GM12878 (cell line): Measurements from ENCODE around the gene CACNA1I. TPM values are rescaled to one million over a fixed set of nuclear protein-coding genes. Genes with fewer than 3 reads are reported as not detected.

ENCODE experiments used
- ATAC-seq: fragments of 200-7000 bp; cut with Tn5 transposase; 3 replicates; pipeline ENCODE4 v1.9.1; 2020; ENCODE audit warnings: mild to moderate bottlenecking, moderate library complexity
- BruUV-seq: library from RNA; stranded (reverse); fragments of 400-500 nt; replicated peaks from 2 replicates; lab custom pipeline; 2021; lab: Mats Ljungman, UMichigan
- CTCF ChIA-PET: fragments of 300-600 bp; sonication (Branson Sonifier 250); formaldehyde crosslinking; extraction: SDS; loops from one replicate; lab custom pipeline; 2021; ENCODE audit warnings: inconsistent platforms; lab: Yijun Ruan, JAX
- POLR2A ChIA-PET: fragments of 350-600 bp; formaldehyde crosslinking; extraction: SDS; loops from one replicate; lab custom pipeline; 2021; ENCODE audit warnings: inconsistent platforms; lab: Charles Lee
- RAD21 ChIA-PET: fragments of 300-600 bp; sonication (Branson Sonifier 250); formaldehyde crosslinking; loops from one replicate; lab custom pipeline; 2023; ENCODE audit warnings: antibody characterized with exemption; ENCODE audit not compliant: unreplicated experiment; lab: Charles Lee
- SMC1A ChIA-PET: fragments of 300-600 bp; sonication (Branson Sonifier 250); formaldehyde crosslinking; loops from one replicate; lab custom pipeline; 2023; ENCODE audit not compliant: unreplicated experiment, uncharacterized antibody; lab: Charles Lee
- DNase-seq: peaks from one replicate; pipeline ENCODE4 v3.0.0-alpha.2; 2011; ENCODE audit warnings: low read depth, low spot score
- FAIRE-seq: peaks from 3 replicates; lab custom pipeline; 2011; peaks lifted over from hg19 to GRCh38; lab: Jason Lieb, UNC
- H2AFZ ChIP-seq: 2 replicates; pipeline ENCODE4 v1.6.0; 2011; ENCODE audit warnings: low read depth, low read length, control low read depth; ENCODE audit not compliant: control insufficient read depth
- H3K27ac ChIP-seq: 2 replicates; pipeline ENCODE4 v1.5.1; 2011; ENCODE audit warnings: control low read depth; ENCODE audit not compliant: control insufficient read depth, insufficient read depth
- H3K27me3 ChIP-seq, 2 experiments: replicated peaks in 1 of 2; 2 replicates each; pipeline versions ENCODE4 v1.6.0 to v1.6.1; 2011; ENCODE audit warnings: low read length in 1 of 2; ENCODE audit not compliant: control insufficient read depth in 2 of 2, insufficient read depth in 2 of 2
- H3K36me3 ChIP-seq, 2 experiments: 2 replicates each; pipeline ENCODE4 v1.5.1; 2011; ENCODE audit warnings: low read length in 1 of 2; ENCODE audit not compliant: control insufficient read depth in 2 of 2, insufficient read depth in 2 of 2
- H3K4me1 ChIP-seq: 2 replicates; pipeline ENCODE4 v1.6.1; 2011; ENCODE audit warnings: mild to moderate bottlenecking, low read length, moderate library complexity, mixed read lengths; ENCODE audit not compliant: control insufficient read depth, insufficient read depth
- H3K4me2 ChIP-seq: 2 replicates; pipeline ENCODE4 v1.6.0; 2011; ENCODE audit warnings: control low read depth; ENCODE audit not compliant: control insufficient read depth, insufficient read depth
- H3K4me3 ChIP-seq: fragments of 200-600 bp; sonication (generic); 2 replicates; pipeline ENCODE4 v1.5.1; 2016
- H3K79me2 ChIP-seq: 2 replicates; pipeline ENCODE4 v1.6.0; 2011; ENCODE audit warnings: low read length; ENCODE audit not compliant: control insufficient read depth, insufficient read depth
- H3K9ac ChIP-seq: 2 replicates; pipeline ENCODE4 v1.8.0; 2011; ENCODE audit warnings: low read length, control low read depth, mixed read lengths; ENCODE audit not compliant: control insufficient read depth, insufficient read depth
- H3K9me3 ChIP-seq: replicated peaks from 3 replicates; pipeline ENCODE4 v1.5.1; 2011; ENCODE audit warnings: mild to moderate bottlenecking, low read length; ENCODE audit not compliant: control insufficient read depth, insufficient read depth
- H4K20me1 ChIP-seq: 2 replicates; pipeline ENCODE4 v1.6.0; 2011; ENCODE audit not compliant: control insufficient read depth, insufficient read depth
- GATAD2B ChIP-seq: fragments of 450-650 bp; conservative IDR thresholded peaks from 2 replicates; pipeline ENCODE4 v1.6.1; 2017; ENCODE audit warnings: low read depth, mild to moderate bottlenecking, moderate library complexity
- KAT2A ChIP-seq: conservative IDR thresholded peaks from 2 replicates; pipeline ENCODE4 v1.6.1; 2011; ENCODE audit warnings: low read depth, low read length; ENCODE audit not compliant: control insufficient read depth
- SMARCA5 ChIP-seq: fragments of 450-650 bp; IDR thresholded peaks from 2 replicates; pipeline ENCODE4 v1.6.1; 2017; ENCODE audit warnings: mild to moderate bottlenecking
- SRF ChIP-seq, 2 experiments: IDR thresholded peaks; 2 replicates each; pipeline ENCODE4 v1.6.1; 2011; ENCODE audit warnings: low read depth in 2 of 2, low read length in 2 of 2, mild to moderate bottlenecking in 1 of 2, moderate library complexity in 1 of 2
- WGBS: methylation state at CpG from one replicate; pipeline ENCODE4 v1.1.6; 2016; ENCODE audit warnings: low lambda C conversion rate; ENCODE audit not compliant: insufficient replicate concordance, insufficient coverage; ENCODE audit errors: missing lambda C conversion rate; 5-methylcytosine and 5-hydroxymethylcytosine counted together
- in situ Hi-C: fragments of 300-500 bp; cut with MboI; formaldehyde crosslinking; loops from 9 replicates; pipeline ENCODE4 v1.14.3; 2018; ENCODE audit warnings: mixed read lengths
- intact Hi-C: fragments of 100-400 bp; cut with micrococcal nuclease; formaldehyde crosslinking; loops from one replicate; pipeline ENCODE4 v1.14.2; 2022; ENCODE audit not compliant: unreplicated experiment
- polyA plus RNA-seq, 11 experiments: library from polyadenylated mRNA; depleted of rRNA in 4 of 11; unstranded in 6 of 11; stranded (reverse) in 5 of 11; fragments of >200 nt; fragmentation: Nextera tagmentation in 4 of 11; fragmentation: Illumina TruSeq in 1 of 11; extraction: Ambion mirVana in 4 of 11; extraction: Trizol in 1 of 11; gene quantifications; 1 replicate in 1 of 11; 2 replicates in 10 of 11; pipeline versions ENCODE4 v1.2.1 to v1.2.3, GENCODE V29; 2011 to 2016; ENCODE audit warnings: inconsistent platforms in 2 of 11, missing spikeins in 2 of 11, low read depth in 1 of 11
- total RNA-seq, 4 experiments: library from RNA; depleted of rRNA in 3 of 4; stranded (reverse); fragments of >200 nt in 3 of 4; fragmentation: Illumina TruSeq in 1 of 4; extraction: Trizol in 1 of 4; gene quantifications; 2 replicates each; pipeline versions ENCODE4 v1.2.1 to v1.2.3, GENCODE V29; 2013 to 2021

Gene CACNA1I
- total and polyA plus RNA-seq, 10 of the 15 experiments (the other 5 are each of a cell fraction or from before 2014, with no cell fraction given): 0.01 to 0.03 TPM; not detected in 8

DNA sequence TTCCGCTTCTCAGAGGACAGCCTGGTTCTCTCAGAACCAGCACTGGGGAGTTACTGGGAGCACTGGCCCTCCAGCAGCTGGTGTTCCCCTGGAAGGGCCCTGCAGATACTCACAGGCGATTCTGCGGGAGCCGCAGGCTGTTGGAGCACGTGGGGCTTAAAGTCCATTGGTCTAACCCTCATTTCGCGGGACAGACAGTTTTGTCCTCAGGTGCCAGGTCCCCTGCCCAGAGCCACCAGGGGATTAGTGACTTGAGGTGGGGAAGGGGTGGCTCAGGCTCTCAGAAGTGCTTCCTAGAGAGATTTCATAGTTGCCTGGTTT is 53.9 kb downstream of the CACNA1I start (continued):
- TF ChIP-seq KAT2A (no peak), SMARCA5 (no peak), SRF (IDR thresholded peaks at IDR 0.05; ENCODE audit: low read depth in 2 of 2, low read length in 2 of 2) (no peak)
- TF ChIP-seq, all 136 proteins: peak for 0

DNA sequence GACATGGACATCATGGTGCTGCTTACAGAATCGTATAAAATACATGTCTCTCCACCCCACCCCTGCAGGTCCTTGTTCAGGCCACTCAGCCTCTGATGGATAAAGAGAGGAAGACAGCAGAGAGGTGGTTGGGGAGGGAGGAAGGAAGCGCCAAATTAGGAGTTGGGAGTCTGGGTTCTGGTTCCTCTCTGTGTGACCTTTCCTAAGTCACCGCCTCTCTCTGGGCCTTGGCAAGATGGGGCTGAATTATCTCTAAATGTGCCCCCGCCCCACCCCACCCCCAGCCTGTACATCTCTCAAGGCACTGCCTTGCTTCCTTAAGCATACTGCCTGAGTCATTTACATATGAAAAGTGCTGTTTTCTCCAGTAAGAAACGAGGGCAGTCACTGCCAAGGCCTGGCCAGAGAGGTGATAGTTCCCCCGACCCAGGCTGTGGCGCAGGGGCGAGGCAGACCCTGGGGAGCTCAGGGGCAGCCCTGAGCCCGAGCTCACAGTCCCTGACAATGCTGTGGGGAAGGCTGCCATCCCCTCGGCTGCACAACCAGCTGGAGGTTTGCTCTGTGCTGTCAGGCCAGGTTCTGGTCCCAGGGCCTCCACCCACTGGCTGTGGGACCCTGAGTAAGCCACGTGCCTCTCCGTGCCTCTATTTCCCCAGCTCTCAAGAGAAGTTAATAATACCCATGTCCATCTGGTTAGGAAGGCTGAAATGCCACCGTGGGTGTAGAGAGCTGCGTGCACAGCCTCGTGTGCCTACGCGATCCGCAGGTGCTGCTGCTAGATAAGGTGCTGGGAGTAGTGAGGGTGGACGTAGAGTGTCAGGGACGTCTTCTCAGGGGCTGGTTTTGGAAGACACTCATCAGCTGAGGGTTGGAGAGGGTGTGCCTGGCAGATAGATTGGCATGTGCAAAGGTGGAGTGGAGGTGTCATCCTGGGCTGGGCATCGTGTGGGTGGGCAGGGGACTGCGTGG is 55.3 kb downstream of the CACNA1I start:
- H3K27me3 ChIP-seq: peaks cover 0 to 1% of the 10 kb centered on the region in 2 experiments; a peak in 1 of 4 replicates
- no peaks in the 10 kb centered on the region for H3K79me2 ChIP-seq
- ChIA-PET CTCF (interaction anchor here (3.2 kb wide), 1 partner anchor 400 kb away, joined by 20 read pairs; no protein-coding TSS in a partner anchor), SMC1A (interaction anchor here (2.0 kb wide), 1 partner anchor 399 kb away, joined by 14 read pairs; no protein-coding TSS in a partner anchor), RAD21 (interaction anchor here (1.0 to 1.2 kb wide), 4 partner anchors 137 to 419 kb away, joined by 3 to 4 read pairs (median 4); no protein-coding TSS in a partner anchor), POLR2A (no interaction called here)
- no peaks in the 10 kb centered on the region for H3K36me3 ChIP-seq
- no peak overlapping the region for H3K27ac ChIP-seq
- H4K20me1 ChIP-seq: no peaks in the 10 kb centered on the region
- in situ Hi-C loops: no loop called here
- intact Hi-C loops: no loop called here
- H3K4me1 ChIP-seq: no peaks in the 10 kb centered on the region
- WGBS: 33% methylated on average over 22 of the region's 22 CpGs
- H2AFZ ChIP-seq: no peak overlapping the region
- no peak for FAIRE-seq
- no peak overlapping the region for H3K4me2 ChIP-seq
- no peak; the same call in 2 of the 3 replicates for ATAC-seq
- no peak for DNase-seq
- no peak overlapping the region for H3K4me3 ChIP-seq
- no peak for TF ChIP-seq GATAD2B
- peak; percentile 51 to 75; a peak in 3 of 4 replicates for TF ChIP-seq SRF (IDR thresholded peaks at IDR 0.05; ENCODE audit: low read depth in 2 of 2, low read length in 2 of 2)
- no peaks in the 10 kb centered on the region for H3K9me3 ChIP-seq
- BruUV-seq: no TSS peak
- no peak overlapping the region for H3K9ac ChIP-seq
